Fibroblast of peridontal ligament (primary cell): Measurements from ENCODE around the gene B3GNT2.

ENCODE experiments used
- DNase-seq: peaks from one replicate; pipeline ENCODE4 v3.0.0-alpha.2; 2010; ENCODE audit errors: extremely low read depth

The B3GNT2 gene

GRCh38 chr2:62204998-62205496 is 9.1 kb downstream of the B3GNT2 start:
- DNase-seq, result no peak

GRCh38 chr2:62205554-62205953 is 9.6 kb downstream of the B3GNT2 start:
- no peak for DNase-seq

GRCh38 chr2:62206024-62206423 is 10.1 kb downstream of the B3GNT2 start:
- DNase-seq, result no peak

GRCh38 chr2:62207491-62207890 is 11.6 kb downstream of the B3GNT2 start:
- no peak for DNase-seq

GRCh38 chr2:62208074-62208757 is 12.3 kb downstream of the B3GNT2 start:
- DNase-seq, result no peak

GRCh38 chr2:62208758-62209114 is 12.8 kb downstream of the B3GNT2 start:
- DNase-seq, result no peak

GRCh38 chr2:62209427-62209991 is 13.6 kb downstream of the B3GNT2 start:
- no peak for DNase-seq

- DNase-seq, result no peak
These were observed 19.6 kb downstream of the B3GNT2 start for GRCh38 chr2:62215306-62216064.

GRCh38 chr2:62216113-62216512 is 20.2 kb downstream of the B3GNT2 start:
- no peak for DNase-seq

GRCh38 chr2:62216616-62217015 is 20.7 kb downstream of the B3GNT2 start:
- peak; percentile 95 for DNase-seq

GRCh38 chr2:62217421-62217820 is 21.5 kb downstream of the B3GNT2 start:
- DNase-seq, result no peak

GRCh38 chr2:62217970-62218369 is 22.1 kb downstream of the B3GNT2 start:
- peak; percentile 77 for DNase-seq

GRCh38 chr2:62219407-62220159 is 23.7 kb downstream of the B3GNT2 start:
- no peak for DNase-seq

- peak; percentile 59 for DNase-seq
These were observed 25.2 kb downstream of the B3GNT2 start for GRCh38 chr2:62221141-62221540.

- no peak for DNase-seq
These were observed 26.3 kb downstream of the B3GNT2 start for GRCh38 chr2:62222171-62222570.

- no peak for DNase-seq
These were observed 26.8 kb downstream of the B3GNT2 start for GRCh38 chr2:62222674-62223073.

- DNase-seq, result no peak
These were observed 29.1 kb downstream of the B3GNT2 start for GRCh38 chr2:62224976-62225375.

GRCh38 chr2:62227386-62228075 is 31.6 kb downstream of the B3GNT2 start:
- no peak for DNase-seq

GRCh38 chr2:62229082-62229605 is 33.2 kb downstream of the B3GNT2 start:
- no peak for DNase-seq

GRCh38 chr2:62231541-62231940 is 35.6 kb downstream of the B3GNT2 start:
- DNase-seq, result no peak
